Inferior parietal cortex (tissue), 1 donor: ENCODE measurements around the gene GEMIN5.

Source experiments
- DNase-seq: peaks from one replicate; pipeline ENCODE4 v3.0.0-alpha.2; 2016; ENCODE audit errors: extremely low spot score

The GEMIN5 gene

DNA sequence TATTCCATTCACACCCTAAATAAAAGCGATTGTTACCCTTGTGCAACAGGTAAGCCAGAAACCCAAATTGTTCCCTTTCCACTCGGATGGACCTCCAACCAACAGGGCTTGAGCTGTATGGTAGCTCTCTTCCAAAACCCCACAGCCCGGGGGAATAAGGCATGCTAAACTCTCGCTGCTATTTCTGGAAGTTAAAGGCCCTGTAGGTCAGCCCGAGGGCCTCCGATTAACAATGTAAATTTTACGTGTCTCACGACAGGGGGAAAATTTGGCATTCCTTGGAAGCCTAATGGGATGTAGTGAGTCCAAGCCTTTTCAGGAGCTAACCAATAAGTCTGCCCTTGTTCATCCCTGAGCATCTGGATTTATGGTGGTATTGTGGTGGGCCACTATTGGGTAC, 53.6 kb downstream of the GEMIN5 start:
- no peak for DNase-seq

- DNase-seq: no peak
Measured at GRCh38 chr5:154881986-154882385, 56.0 kb downstream of the GEMIN5 start.

- no peak for DNase-seq
Measured at GRCh38 chr5:154878642-154879335, 59.2 kb downstream of the GEMIN5 start.

GRCh38 chr5:154873791-154874331, 64.2 kb downstream of the GEMIN5 start:
- no peak for DNase-seq

DNA sequence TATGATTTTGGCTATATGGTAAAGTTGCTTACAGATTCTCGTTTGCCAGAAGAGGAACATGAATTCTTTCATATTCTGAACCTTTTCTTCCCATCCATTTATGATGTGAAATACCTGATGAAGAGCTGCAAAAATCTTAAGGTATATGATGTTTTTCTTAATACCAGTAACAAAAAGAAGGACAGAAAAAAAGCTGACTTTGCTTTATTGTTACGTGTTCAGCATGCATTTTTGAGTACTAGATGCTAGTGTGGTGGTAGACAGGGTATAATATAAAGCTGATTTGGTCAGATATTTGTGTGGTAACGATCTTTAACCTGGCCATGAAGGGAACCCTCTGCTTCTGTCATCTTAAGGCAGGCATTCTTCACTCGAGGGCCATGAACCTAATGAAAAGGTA, 66.3 kb downstream of the GEMIN5 start:
- no peak for DNase-seq

DNA sequence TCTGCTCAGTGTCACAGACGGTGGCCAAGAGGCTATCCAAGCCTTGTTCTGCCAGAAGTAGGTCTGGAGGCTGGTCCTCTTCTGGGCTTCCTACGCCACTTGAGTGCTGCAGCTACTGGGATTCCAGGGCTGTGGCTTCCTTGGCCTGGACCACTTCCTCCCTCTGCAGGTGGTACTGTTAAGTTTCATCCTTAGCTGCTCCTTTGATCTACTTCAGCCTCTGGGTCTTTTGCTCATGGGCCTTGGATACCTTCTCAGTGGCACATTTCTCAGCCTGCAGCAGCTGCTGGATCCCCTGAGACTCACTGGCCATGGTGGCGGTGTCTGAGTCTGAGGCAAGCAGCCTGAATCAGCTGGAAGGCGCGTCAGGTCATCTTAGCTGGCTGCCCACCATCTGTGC, 69.3 kb downstream of the GEMIN5 start:
- no peak for DNase-seq

- DNase-seq: no peak
Measured at GRCh38 chr5:154866841-154867240, 71.2 kb downstream of the GEMIN5 start.

DNA sequence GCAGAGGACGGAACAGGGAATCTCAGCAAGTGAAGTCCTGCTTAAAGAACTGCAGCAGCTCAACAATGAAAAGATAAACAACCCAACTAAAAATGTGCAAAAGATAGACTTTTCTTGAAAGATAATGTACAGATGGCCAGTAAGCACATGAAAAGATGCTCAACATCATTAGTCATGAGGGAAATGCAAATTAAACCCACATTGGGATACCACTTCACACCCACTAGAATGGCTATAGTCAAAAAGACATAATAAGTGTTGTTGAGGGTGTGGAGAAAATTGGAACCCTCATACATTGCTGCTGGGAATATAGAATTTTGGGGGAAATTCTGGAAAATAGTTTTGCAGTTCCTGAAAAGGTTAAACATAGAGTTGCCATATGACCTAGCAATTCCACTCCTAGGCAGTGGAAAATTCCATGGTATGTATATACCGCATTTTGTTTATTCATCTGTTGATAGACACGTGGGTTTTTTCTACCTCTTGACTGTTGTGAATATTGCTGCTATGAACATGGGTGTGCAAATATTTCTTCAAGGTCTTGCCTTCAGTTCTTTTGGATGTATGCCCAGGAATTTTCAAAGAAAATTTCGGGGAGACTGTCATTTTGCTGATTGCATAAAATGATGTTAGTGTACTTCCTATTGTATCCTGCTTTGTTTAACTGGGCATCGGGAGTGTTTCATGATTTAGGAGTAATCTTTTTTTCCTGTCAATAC, 72.4 kb downstream of the GEMIN5 start:
- DNase-seq: no peak

GRCh38 chr5:154863291-154864080, 74.5 kb downstream of the GEMIN5 start:
- DNase-seq: no peak

GRCh38 chr5:154862766-154863165, 75.2 kb downstream of the GEMIN5 start:
- no peak for DNase-seq

DNA sequence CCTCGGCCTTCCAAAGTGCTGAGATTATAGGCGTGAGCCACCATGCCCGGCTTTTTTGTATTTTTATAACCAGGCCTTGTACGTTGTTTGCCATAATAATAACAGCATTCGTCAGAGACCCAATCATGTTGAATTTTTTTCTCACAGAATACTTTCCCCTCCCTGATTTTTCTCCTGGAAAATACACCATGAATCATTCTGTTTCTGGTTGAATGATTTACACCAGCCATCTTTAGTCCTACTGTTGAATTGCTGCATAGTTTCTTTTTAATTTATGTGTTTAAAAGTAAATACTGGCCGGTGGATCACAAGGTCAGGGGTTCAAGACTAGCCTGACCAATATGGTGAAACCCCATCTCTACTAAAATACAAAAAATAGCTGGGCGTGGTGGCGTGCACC, 76.1 kb downstream of the GEMIN5 start:
- DNase-seq: no peak

GRCh38 chr5:154860765-154861164, 77.2 kb downstream of the GEMIN5 start:
- DNase-seq: no peak

GRCh38 chr5:154860123-154860522, 77.9 kb downstream of the GEMIN5 start:
- DNase-seq: no peak

DNA sequence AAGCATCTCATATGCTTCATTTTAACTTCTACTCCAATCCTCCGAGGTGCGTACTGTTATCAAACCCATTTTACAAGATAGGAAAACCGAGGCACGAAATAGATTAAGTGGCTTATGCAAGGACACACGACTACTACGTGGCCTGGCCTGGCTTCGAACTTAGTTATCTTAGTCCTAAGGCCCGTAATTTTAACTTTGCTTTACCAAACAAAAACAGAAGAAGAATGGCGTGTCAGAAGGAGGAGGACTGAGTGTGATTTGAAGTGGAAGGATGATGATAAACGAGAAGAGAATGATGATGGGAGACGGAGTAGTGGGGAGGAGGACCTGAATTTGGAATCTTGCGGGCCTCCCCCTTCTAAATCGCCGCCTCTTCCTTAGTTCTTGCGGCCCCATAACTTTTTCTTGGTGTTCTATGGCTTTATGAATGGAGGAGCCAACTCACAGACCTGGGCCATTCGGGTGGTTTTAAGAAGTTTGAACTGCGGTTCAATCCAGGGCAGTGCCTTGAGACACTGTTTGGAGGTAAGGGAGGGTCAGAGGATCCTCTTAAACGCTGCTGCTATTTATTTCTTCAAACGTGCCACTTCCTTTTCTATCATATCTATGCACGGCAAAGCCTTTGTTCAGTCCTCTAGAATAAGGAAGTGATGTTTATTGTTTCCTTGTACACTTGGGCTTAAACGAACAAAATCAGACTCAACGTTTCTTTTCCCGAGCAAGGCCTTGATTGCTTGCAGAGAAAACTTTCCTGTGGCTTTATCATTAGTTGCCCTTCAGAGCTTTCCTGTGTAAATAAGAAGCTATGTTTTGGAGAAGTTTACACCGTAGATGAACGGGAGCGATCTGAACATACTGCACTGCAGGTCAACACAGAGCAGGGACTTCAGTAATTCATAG, 78.8 kb downstream of the GEMIN5 start:
- no peak for DNase-seq

GRCh38 chr5:154858297-154858971, 79.6 kb downstream of the GEMIN5 start, which contains the start of gene CNOT8:
TSS of gene CNOT8 (plus strand) at chr5:154858627. CDS start at chr5:154863279, 4,652 bp downstream.
- peak; percentile 97 for DNase-seq

DNA sequence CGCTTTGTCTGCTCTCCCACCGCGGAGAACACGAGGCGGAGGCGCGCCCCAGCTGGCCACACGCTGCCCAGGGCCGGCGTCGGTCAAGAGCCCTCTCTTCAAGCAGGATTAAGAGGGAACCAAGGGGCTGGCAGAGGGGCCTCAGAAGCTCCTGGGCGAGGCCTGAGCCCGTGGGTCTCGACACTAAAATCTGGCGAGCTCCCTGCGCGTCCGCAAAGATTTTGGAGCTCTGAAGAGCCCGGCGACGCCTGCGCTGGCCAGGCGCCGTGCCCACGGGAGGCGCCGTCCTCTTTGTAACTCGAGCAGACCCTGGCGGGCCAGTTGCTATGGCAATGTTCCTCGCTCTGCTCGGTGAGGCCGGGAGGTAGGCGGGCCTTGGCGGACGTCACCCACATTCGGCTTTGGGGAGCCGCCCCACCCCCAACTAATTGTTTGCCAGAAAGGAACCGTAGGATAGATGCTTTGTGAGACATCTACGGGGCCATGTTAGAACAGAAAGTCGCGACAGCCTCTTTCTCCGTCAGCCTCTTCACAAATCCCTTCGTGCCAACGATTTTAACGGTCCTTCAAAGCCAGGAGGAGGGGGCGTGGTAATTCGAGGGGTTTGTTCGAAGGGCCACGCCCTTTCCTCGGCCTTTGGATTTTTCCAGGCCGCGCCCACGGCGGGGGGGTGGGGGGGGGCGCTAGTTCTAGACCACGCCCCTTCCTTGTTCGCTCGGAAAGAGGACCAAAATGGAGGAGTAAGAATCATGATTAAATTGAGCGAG, 80.3 kb downstream of the GEMIN5 start:
- peak; percentile 87 for DNase-seq

- no peak for DNase-seq
Measured at GRCh38 chr5:154851351-154851750, 86.7 kb downstream of the GEMIN5 start.

DNA sequence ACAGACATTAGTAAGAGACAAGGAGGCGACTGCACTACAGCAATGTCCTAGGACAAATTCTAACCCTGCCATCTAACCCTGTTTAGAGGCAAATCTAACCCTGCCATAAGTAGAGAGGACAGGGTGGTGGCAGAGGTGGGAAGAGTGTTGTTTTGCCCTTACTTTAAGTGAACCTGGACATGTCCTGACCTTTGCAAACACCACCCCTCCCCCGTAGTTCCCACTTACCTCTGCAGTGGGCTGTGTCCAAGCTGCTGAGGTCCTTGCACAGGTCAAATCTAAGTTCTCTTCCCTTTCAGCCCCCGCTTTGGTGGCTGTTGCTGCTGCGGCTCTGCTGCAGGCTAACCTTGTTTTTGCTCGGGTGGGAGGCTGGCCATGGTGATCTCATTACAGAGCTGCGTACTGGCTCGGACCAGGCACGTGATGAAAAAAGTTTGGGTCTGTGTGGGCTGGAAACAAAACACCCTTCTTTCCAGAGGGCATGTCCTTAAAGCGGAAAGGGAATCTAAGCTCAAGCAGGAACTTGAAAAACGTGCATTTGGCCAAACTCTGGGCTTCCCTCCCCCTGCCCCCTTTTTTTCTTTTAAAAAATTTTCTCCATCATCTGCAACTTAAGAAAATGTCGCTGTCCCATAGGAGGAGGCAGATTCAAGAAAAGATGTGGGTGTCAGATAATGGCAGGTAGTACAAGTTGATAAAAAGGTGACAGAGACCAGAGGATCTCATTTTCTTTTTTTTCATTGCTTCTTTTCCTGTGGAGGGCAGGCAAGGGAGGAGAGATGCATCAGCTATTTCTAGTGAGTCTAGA, 87.6 kb downstream of the GEMIN5 start, which contains the start of gene FAXDC2:
TSS of gene FAXDC2 (minus strand) at position 349 of the 808 bp plus-strand sequence. CDS start 12,425 bp downstream, outside the sequence.
- peak; percentile 80 for DNase-seq

DNA sequence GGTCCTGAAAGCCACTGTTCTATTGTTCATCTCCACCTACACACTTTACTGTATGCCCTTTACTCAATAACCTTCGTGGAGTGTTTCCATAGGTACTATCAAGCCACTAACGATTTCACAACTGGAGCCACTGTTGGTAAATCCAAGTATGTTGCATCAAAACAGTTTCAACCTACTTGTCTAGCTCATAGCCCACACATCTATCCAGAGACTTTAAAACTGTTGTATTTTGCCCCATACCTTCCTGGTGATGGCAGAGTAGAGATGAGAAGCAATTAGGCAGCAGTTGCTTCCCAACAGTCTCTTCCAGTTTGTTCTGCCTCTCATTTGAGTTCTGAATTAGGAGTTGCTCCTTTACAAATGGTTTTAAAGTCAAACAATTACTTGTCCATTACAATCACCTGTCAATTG, 88.2 kb downstream of the GEMIN5 start:
- peak; percentile 63 for DNase-seq
